GM04503 (cell line): ENCODE measurements around the gene ARL5C.

ENCODE experiments used
- DNase-seq: peaks from one replicate; pipeline ENCODE4 v3.0.0-alpha.2; 2012; ENCODE audit warnings: low read depth

Gene ARL5C

DNA sequence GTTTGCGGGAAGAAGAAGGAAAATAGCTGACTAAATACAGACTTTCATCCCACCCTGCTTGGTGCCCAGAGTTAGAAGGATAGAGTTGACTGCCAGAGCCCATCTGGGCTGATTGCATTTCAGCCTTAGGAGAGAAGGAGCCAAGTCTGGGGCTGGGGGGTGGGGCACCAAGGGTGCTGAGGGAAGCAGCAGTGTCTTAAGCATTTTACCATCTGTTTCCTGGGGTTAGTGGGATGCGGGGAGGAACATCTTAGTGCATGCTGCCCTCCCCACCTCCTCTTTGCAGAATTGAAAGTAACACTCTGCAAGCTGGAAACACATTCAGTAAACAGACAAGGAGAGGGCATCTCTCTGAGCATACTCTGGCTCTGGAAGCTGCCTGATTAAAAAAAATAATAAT is 1.5 kb upstream of the ARL5C start:
- DNase-seq = no peak

DNA sequence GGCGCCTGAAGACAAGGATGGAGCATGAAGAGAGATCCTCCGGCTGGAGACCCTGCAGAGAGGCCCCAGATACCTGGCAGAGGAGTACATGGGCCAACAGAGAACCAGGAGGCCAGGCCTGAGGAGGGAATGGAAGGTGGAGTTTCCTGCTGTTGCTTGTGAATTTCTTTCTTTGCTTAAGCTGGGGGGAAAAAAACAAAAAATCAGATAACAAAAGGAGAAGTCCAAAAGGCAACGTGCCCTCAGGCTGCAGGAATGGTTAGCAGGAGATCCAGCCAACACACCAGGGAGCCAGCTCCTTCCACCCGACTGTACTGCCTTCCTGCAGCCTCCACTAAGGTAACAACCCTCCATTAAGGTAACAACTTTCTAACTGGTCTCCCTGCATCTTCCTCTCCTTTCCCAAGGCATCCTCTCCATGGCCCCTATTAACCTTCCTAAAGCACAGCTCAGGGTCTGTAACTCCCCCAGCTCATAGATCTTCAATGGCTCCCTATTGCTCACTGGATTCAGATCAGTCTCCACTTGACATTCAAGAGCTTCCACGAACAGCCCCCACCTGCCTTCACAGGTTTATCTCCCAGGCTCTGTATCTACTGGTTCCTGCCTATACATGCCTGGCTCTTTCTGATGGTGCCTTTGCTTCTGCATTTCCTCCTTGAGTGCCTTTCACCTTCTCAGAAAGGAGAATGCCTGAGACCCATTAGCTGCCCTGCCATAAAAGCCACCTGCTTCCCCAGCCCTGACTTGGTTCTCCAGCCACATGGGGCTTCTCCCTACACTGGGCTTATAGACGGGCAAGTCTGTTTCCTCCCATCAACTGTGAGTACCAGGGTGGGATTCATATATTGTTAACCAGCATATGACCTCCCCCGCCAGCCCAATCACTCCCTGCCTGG is 725 bp upstream of the ARL5C start:
- DNase-seq = no peak

DNA sequence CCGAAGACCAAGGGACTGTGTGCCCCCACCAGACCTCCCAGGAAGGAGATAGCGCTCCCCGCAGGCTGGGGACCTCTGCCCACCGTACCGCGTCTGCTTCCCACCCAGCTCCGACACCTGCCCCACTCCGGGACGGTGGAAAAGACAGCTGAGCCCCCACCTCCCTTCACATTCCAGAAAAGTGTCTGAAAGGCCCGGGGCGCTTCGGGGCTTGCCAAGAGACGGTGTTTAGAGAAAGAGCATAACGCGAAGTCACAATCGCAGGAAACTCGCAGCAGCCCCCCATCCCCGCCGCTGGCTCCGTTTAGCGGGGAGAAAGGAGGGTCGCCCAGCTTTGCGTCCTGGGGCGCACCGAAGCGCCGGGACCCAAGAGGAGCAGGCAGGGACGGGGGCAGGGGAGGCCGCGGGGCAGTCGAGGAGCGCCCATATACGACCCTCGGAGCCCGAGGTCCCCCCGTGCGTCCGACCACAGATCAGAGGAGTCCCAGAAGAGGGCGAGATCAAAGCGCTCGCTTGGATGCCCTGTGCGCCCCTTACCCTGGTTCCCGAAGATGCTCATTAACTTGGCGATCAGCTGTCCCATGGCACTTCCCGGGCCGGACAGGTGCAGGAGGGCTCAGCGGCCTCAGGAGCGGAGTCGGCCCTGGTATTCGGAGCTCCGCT is 652 bp downstream of the ARL5C start:
- DNase-seq = no peak

DNA sequence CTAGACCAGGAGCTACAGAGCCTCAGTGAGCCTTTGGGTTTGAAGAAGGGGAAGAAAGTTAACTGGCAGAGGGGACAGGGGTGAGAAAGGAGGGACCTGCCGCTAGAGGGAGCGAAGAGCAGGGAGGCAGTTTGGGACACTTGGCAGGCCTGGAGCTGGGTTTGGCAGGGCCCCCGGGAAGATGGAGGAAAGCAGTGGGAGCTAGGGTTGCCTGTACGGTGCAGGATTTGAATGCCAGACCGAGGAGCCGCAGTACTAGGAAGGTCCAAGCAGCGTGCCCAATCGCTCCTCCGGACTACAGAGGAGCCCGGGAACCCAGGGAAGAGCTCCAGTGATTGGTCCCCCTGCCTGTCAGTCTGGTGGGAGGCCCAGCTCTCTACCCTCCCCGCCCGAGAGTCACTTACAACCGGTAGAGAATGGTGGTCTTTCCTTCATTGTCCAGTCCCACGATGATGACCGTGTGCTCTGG is 1.3 kb downstream of the ARL5C start:
- peak; percentile 59 for DNase-seq

DNA sequence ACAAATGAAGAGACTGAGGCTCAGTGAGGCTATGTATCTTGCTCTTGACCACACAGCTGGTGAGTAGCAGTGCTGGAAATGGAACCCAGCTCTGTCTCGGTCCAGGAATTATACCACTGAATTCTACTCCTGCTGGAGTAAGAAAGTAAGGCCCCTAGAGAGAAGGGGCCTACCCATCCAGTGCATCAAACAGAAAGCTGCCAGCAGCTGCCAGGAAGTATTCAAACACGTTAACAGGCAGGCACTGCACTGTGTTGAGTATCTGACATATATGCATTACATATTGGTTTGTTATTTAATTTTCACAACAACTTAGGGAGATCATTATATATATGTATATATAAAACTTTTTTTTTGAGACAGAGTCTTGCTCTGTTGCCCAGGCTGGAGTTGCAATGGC is 4.0 kb downstream of the ARL5C start:
- DNase-seq = no peak

DNA sequence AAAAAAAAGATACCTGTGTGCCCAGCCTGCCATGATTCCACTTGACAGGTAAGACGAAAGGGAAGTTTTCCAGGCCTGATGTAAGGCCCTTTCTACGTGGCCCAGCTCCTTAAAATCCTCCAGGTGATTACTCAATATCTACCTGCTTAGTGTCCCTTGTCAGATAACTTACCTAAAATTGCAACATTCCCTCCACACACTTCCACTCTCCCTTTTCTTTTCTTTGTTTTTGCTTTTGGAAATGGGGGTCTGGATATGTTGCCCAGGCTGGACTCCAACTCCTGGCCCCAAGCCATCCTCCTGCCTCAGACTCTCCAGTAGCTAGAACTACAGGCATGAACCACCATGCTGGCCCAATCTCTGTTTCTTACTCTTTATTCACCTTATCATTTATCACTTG is 7.3 kb downstream of the ARL5C start:
- DNase-seq = no peak

DNA sequence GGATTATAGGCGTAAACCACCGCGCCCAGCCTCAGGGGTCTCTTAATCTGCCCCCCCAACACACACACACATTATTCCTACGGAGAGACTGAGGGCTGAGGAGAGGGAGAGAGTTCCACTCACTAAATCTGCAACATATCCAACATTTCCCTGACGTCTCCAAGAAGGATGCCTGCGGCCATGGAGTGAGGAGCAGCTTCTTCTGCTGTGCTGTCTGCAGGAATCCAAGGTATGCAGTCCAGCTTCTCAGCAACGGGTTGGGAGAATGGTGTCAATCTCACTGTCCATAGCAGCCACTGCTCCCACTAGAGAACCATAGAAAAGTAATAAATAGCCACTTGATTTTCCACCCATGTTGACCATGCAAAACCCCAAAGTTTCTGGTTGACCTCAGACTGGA is 9.5 kb downstream of the ARL5C start:
- no peak for DNase-seq

DNA sequence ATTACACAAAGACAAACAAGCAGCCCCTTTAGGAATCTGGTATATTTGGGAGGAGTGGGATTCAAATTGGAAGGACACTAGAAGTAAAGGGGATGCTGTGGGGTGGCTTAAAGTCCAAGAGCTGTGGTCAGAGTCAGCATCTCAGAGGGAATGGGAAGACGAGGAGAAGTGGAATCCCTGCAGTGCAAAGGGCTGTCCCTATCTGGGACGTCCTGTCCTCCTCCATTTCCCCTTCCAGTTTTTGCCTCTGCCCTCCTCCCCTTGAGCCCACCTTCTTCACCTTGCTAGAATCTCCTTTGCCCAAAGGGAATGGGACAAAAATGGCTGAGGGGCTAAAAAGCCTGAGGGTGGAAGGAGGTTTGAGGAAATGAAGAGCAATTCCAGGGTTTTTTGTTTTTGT is 10.3 kb downstream of the ARL5C start:
- DNase-seq = no peak

DNA sequence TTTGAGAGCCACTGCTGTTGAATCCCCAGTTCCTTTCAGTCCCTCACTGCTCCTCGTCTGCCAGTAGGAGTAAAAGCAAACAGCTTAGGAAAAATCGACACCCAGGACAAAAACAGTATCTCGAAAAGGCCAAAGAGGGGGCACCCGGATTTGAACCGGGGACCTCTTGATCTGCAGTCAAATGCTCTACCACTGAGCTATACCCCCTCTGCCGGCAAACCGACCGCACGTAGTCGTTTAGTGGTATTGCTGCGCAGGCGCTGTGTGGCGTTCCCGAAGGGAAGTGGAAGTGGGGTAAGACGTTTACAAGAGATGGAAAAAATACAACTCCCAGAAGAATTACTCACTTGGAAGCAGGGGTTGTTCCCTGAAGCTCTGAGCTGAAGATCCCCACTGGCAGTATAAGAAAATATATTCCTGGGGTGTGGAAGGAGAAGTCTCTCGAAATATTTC is 12.3 kb downstream of the ARL5C start:
- peak; percentile 64 for DNase-seq

DNA sequence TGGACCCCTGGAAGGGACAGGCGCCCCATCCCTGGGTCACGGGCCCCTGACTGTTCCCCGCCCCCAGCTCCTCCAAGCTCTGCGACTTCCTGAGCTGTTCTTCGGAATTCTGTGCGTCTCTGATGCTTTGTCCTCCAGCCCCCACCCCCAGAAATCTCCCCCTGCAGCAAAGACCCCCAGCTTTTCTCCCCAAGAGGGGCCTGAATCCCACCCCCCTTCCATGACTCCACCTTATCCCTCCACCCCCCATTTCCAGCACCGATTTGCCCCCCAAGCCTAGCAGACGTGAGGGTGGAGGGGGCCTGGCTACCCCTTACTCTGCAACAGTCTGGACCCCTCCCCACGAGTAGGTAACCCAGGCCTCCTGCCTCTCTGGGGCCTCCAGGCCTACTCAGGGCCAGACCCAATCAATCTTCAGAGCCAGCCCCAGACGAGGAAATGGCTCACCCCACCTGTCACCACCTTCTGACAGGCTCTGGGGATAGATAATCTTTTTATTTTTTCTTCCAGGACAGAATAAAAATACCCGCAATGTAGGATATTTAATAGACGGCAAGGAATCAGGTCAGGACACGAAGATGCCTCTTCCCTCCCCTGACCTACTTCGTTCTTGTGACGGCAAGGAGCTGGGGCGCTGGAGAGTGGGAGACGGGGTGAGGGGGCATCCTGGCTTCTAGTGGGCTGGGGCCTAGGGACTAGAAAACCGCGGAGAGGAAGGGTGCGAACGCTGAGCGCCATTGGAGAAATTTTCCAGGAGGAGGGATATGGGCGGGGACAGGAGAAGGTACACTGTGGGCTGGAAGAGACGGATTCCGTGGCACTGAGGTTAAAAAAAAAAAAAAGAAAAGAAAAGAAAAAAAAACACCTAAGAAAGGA is 13.8 kb downstream of the ARL5C start:
- no peak for DNase-seq

DNA sequence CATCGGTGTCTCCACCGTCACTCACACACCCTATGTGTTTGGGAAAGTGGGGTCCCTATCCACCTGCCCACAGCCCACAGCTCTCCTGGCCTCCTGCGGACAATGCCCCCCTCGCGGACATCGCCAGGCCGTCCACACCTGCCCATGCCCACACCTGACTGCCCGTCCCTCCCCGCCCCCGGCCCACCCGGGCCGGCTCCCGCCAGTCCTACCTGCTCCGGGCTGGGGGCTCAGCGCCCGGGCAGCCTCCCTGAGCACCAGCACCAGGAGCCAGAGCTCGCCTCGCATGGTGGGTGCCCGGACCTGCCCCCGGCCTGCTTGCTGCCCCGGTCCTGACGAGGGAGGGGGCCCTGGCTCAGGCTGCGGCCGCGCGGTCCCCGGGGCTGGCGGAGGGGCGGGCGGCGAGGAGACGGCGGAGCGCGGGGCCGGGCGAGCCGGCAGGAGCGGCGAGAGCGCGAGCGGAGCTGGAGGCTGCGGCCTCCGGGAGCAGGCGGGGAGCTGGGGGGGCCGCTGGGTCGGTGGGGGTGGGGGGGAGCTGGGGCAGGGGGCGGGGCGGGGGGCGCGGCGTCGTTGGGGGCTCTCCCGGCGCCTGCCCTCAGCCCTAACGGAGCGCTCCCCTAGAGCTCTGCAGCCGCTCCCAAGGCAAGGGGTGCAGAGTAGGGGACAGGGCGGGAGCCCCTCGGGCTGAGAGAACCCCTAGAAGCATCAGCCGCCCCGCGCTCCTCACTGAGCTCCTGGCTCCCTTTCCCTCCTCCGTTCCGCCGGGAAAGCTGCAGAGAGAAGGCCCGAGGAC is 14.6 kb downstream of the ARL5C start, which contains the start of gene PLXDC1:
Gene PLXDC1 (minus strand): TSS at position 488 of the 793 bp plus-strand sequence. CDS start 200 bp downstream, at position 288.
- DNase-seq = no peak

DNA sequence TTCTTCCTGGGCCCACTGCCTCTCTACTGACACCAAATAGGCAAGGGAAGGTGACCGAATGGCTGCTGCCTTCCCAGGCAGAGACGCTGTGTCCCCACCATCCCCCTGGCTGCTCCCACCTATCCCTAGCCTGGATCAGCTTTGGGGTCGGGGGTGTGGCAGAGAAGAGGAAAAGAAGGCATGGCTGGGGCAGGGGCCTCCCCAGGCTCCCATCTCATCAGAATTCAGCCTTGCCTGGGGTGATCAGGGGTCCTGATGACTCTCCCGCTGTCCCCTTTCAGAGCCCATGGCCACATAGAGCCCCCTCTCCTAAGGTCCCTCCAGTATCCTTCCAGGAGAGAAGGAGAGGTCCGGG is 15.2 kb downstream of the ARL5C start:
- DNase-seq = no peak

DNA sequence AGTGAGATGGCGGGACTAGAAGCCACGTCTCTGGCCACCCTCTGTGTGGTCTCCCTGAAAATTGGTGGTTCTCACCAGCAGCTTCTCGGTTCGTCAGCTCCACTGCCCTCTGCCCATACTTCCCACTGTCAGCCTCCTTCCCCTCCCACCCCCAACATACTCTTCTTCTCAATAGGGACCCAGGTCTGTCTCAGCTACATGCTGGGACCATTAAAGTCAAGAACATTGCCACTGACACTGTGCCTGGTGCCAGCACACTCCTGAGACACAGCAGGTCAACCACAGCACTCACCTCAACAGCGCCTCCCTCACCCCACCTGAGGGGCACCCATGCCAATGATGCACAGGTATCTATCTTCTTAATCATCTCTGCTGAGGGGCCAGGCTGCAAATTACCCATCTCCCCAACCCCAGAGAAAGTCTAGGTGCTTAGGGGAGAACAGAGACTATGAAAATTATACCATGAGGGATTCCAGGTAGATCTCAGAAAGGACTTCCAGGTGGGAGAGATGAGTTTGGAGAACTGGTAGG is 15.8 kb downstream of the ARL5C start:
- no peak for DNase-seq

DNA sequence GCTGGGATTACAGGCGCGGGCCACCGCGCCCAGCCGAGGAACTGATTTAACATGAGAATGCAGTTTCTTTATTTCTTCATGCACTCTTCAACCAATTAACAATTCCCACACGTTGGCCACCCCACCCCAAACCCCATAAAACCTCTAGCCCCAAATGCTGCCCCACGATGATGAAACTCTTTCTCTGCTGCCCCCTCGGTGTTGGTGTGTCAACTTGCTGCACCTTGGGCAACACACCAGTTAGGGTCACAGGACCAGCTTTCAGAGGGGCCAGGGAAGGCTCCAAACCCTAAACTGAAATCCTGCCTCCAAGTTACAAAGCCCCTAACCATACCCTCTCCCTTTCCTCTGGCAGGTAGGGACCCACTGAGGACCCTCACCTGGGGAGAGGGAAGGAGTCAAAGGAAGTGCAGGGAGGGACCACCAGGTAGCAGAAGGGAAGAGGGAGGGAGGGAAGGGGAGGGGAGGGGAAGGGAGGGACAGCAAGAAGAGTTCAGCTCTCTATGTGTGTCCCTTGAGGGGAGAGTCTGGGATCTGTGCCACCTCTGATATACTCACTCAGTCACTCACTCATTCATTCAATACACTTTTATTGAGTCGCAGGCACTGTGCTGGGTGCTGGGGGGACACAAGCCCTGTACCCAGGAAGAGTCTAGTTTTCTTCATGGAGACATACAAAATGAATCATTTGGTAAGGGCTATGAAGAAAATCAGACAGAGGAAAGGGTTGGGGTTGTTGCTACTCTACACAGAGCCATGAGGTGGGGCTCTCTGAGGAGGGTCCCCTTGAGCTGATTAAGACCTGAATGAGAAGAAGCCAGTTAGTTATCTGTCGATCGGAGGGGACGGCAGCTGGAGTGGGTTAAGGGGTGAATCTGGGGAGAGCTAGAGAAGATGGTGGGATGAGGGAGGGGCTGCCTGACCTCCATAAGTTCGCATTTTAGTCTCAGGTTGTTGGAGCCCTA is 18.5 kb downstream of the ARL5C start:
- DNase-seq = no peak

DNA sequence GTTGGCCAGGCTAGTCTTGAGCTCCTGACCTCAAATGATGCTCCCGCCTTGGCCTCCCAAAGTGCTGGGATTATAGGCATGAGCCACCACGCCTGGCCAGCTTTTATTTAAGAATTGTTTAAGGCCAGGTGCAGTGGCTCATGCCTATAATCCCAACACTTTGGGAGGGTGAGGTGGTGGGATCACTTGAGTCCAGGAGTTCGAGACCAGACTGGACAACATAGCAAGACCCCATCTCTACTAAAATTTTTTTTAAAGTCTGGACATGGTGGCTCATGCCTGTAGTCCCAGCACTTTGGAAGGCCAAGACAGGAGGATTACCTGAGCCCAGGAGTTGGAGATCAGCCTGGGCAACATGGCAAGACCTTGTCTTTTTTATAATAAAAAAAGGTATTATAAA is 19.7 kb downstream of the ARL5C start:
- DNase-seq = no peak

DNA sequence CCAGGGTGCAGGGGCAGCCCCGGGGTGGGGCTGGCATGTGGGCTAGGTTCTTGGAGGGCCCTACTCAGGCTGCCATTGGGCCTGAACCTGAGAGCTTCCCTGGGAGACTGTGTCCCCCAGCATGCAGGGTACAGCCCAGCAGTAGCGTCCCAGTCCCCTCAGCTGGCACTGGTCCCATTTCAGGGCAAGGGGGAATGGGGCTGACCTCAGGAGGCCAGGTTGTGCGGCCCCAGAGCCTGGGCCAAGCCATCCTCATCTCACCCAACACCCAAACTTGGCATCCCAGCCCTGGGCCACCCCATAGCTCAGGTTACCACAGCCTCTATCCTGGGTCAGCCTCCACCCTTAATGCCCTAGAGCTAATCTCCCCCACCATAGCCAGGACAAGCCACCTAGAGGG is 20.8 kb downstream of the ARL5C start:
- no peak for DNase-seq

DNA sequence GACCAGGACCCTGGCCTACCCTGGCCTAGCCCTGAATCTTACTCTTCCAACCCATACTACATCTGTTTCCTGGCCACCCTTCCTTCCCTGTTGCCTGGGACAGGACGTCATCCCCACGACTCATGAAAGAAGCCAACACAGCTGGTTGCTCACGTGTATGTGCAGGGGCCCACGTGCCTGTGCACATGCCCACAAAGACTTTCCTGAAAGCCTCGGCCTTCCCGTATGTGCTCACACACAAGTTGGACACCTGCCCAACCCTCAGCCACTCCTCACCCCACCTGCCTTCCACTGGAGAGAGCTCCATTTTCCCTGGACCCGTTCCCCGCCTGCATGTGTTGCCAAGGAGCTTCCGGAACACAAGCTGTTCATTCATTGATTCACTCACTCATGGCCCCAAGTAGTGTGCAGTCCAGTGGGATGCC is 21.5 kb downstream of the ARL5C start:
- DNase-seq = no peak

DNA sequence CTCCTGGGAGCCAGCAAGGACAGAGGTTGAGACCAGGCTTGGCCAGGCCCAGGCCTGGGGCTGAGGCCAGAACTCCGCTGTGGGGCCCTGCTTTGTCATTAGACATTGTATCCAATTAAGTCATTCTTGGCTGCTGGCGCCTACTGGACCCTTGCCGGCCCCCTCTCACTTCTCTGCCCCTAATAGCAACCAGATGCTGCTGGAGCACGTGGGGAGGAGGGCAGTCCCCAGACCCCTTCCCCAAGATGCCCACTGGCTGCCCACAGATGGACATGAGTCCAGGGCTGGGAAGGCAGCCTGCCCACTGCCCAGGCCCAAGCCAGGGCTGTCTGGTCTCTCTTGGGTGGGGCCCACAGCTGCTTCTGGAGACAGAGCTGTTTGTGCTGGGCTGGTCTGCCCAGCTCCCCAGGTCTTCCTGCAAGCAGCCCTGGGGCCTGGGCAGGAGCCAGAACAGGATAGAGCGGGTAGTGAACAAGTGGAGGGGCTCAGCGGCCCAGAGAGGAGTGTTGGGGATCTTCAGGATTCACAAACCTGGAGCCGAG is 22.3 kb downstream of the ARL5C start:
- no peak for DNase-seq

DNA sequence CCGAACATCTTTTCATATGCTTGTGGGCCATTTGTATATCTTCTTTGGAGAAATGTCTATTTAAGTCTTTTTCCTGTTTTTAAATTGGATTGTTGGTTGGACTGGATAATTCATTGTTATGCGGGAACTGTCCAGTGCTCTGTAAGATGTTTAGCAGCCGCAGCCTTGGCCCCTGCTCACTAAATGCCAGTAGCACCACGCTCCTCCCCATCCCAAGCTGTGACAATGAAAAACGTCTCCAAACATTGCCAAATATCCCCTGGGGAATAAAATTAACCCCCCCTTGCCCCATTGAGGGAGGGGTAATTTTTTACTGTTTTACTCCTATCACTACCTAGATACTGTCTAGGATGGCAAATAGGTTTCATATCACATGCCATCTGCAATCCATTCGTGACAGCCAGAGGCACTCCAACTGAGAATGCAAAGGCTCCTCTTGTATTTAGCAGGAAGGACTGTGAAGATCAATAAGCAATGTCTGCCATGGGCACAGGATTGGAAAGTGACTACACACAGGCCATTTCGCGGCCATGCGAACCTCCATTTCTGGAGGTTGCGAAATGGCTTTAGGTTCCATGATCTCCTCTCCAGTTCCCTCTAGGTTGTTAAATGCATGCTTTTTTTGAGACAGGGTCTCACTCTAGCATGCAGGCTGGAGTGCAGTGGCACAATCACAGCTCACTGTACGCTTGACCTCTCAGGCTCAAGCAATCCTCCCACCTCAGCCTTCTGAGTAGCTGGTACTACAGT is 23.9 kb downstream of the ARL5C start:
- DNase-seq = no peak
